COLO668 (cell line): ENCODE results near the gene DGAT2.
"Not testable (repeated sequence)": the region's sequence is repeated elsewhere in the genome, so short reads cannot be mapped to it uniquely, and the experiment has no call there.

Source experiments
- DNase-seq: peaks from one replicate; lab custom pipeline; 2025; ENCODE audit not compliant: unreplicated experiment; lab: John Stamatoyannopoulos, UW

DGAT2 gene

GRCh38 chr11:75768112-75768908 lies at the start of gene DGAT2:
TSS of gene DGAT2 (plus strand) at chr11:75768778. CDS start at chr11:75768992, 214 bp downstream.
- DNase-seq = peak; percentile 84

DNA sequence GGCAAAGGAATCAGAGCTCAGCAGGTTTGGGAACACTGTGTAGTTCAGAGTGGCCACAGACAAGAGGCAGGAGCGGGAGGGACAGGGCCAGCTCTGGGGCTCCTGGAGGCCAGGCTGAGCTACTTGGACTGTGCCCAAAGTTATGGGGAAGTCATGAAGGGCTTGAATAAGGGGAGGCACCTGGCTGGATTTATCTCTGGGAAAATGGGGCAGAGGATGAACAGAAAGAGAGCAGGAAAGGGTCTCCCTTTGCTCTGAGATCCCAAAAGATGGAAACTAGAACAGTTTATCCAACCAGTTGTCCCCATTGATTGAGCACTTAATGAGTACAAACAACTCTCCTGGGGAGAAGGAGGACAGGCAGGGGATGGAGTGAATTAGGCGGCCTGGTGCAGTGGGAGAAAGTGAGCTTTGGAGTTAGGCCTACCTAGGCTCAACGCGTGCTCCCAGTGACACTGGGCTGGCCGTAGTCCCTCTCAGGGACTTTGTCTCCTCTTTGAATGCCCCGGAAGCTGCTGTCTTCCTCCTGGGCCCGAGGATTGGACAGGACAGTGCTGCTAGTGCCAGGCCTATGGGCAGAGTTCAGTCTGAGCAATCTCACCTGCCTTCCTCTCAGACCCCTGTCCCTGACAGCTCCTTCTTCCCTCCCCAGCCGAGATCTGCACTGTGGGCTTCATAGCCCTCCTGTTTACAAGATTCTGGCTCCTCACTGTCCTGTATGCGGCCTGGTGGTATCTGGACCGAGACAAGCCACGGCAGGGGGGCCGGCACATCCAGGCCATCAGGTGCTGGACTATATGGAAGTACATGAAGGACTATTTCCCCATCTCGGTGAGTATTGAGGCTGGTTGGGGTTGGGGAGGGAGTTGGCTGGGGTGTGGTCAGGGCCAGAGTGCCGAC lies 49.0 kb upstream of the DGAT2 start:
- no peak for DNase-seq

DNA sequence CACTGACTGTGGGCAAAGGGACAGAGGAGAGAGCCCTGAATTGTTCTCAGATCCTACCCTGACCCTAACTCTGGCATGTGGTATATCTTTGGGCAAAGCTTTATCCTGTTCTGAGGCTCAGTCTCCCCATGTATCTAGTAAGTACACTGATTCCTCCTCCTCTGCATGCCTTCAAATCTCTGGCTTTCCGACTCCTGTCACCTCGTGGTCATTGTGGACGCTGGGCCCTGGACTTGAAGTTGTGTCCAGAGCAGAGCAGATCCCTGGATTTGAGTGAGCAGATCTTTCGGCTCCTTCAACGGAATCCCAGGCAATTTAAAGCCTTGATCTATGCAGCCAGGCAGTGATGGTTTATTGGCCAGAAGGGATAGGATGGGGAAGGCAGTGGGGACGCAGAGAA lies 47.9 kb upstream of the DGAT2 start:
- DNase-seq = no peak

- DNase-seq = no peak
These were observed 46.5 kb upstream of the DGAT2 start for GRCh38 chr11:75721852-75722668.

- DNase-seq = no peak
These were observed 45.9 kb upstream of the DGAT2 start for GRCh38 chr11:75722669-75723042.

DNA sequence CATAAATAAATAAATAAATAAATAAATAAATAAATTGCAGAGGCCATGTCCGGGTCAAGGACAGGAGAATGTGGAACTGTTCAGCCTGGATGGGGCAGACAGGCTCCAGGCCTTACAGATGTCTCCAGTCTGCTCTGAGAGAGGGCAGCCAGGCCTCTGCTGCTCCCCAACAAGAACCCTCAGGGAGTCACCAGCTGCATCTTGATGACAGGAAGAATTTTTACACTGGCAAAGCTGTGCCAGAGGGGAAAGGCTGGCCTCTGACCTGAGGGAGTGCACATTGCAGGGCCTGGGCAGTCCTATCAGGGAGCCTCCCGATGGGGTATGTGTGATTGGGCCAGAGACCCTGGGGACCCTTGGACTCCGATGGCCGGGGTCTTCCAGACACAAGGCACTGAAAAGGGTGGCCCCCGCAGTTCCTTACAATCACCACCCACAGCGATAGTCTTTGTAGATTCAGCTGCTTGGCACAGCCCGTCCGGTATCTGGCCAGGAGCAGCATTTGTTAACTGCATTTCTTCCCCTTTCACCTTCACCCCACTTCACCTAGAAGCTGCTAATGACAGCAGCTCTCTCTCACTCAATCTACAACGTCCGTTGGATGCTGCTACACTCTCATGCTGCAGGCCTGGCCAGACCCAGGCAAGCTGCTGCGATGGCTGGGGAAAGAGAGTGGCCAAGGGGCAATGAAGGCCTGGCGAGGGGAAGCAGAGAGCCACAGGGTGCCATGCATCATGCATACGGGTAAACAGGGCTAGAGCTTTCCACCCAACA lies 42.8 kb upstream of the DGAT2 start:
- DNase-seq = no peak

- no peak for DNase-seq
These were observed 39.6 kb upstream of the DGAT2 start for GRCh38 chr11:75728992-75729391.

DNA sequence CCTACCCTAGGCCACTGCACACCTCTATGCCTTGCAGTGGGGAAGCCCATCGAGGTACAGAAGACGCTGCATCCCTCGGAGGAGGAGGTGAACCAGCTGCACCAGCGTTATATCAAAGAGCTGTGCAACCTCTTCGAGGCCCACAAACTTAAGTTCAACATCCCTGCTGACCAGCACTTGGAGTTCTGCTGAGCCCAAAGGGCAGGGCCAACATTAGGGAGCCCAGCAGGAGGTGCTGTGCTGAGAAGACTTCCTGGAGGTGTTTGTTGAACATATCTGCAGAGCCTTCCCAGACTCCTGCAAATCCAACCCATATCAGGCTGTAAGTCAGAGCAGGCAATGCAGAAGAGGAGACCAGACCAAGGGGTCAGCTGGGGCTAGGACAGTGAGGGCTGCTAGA lies 37.5 kb upstream of the DGAT2 start:
- DNase-seq = no peak

DNA sequence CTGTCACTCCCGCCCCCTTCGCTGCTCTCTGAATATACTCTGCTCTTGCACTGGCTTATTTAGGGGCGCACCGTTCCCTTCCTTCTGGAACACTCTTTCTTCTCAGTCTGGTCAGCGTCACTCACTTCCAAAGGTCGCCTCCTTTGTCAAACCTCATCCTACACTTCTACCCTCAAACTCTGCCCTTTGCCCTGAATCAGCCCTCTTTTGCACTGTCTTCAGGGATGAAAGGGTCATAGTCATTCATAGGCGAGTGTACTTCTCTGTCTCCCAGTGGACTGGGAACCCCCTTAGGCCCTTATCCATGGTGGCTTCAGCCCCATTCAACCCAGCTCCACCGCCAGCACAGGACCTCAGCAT lies 35.5 kb upstream of the DGAT2 start:
- DNase-seq = no peak

DNA sequence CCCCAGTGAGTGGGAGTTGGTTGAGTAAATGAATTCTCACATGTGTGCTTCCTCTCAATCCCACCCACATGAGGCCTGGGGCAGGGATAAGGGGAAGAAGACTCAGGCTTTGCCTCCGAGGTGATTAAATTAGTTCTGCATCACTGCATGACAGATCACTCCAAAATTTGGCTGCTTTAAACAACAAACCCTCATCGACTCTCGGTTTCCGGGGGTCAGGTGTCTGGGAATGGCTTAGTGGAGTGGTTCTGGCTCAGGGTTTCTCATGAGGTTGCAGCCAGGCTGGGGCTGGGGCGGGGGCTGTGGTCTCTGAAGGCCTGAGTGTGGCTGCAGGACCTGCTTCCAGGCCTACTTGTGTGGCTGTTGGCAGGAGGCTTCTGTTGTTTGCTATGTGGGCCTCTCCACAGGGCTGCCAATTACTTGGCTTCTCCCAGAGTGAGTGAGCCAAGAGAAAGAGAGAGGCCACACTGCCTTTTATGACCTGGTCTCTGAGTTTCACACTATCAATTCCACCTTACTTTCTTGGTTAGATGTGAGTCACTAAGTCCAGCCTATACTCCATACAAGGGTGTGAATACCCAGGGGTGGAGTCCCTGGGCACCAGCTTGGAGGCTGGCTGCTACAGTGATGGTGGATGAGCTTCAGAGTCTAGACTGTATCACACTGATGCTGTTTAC lies 35.0 kb upstream of the DGAT2 start:
- DNase-seq = no peak

- DNase-seq = peak; percentile 18
These were observed 33.9 kb upstream of the DGAT2 start for GRCh38 chr11:75734491-75735180.

DNA sequence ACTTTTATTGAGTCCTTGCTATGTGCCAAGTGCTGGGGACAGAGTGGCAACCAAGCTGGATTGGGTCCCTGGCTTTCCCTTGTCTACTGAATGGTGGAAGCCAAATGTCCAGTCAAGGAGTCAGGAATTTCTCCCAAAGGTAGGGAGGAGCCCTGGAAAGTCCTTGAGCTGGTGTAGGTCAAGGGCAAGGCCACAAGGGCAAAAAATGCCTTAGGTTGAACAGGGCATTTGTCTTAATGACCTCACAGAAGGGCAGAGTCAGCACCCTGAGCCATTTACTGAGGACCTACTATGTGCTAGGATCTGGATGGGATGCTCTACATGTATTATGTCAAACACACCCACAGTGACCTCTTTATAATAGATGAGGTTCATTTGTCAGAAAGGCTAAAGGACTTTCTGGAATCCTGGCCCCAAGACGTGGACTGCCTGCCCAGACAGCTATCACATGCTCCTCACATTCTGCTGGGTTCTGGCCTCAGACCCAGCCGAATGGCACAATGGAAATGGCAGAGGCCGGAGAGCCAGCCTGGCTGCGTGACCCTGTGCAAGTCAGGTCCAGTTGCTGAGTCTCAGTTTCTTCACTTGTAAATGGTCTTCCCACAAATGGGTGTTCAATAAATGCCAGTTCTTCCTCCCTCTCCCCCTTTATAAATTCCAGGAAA lies 33.3 kb upstream of the DGAT2 start:
- DNase-seq = no peak

DNA sequence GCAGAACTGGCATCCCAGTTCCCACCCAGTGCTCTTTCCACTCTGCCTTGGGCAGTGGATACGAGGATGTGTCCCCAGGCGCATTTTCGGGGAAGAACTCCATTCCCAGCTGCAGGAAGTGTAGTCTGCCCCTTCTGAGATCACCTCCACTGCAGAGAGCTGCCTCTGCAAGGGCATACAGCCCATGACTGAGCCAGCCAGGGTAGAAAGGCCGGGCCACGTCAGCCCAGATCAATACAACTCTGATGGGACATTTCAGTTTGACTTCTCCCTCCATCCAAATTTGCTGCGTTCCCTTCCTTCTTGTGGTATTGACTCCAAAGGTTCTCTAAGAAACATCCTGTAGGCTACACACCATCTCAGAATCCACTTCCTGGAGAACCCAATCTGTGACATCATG lies 31.3 kb upstream of the DGAT2 start:
- DNase-seq = no peak

DNA sequence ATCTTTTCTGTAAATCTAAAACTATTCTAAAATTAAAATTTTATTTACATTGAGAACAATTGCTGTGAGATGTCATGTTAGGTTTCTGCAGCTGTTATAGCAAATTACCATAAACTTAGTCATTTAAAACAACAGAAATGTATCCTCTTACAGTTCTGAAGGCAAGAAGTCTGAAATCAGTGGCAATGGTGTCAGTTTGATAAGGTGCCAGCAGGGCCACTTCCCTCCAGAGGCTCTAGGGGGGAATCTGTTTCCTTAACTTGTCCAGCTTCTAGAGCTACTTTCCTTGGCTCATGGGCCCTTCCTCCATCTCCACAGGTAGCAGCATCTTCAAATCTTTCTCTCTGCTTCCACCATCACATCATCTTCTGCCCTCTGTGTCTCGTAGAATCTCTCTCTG lies 27.9 kb upstream of the DGAT2 start:
- no peak for DNase-seq

DNA sequence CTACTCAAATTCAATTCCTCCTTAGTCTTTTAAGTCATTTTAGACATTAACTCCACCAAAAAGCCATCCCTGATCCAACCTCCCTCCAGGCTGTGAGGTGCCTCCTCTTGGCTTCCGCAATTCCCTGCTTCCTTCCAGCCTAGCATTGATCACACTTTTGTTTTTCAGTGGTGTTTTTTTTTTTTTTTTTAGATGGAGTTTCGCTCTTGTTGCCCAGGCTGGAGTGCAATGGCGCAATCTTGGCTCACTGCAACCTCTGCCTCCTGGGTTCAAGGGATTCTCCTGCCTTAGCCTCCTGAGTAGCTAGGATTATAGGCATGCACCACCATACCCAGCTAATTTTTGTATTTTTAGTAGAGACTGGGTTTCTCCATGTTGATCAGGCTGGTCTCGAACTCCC lies 25.4 kb upstream of the DGAT2 start:
- DNase-seq = not testable (repeated sequence)

DNA sequence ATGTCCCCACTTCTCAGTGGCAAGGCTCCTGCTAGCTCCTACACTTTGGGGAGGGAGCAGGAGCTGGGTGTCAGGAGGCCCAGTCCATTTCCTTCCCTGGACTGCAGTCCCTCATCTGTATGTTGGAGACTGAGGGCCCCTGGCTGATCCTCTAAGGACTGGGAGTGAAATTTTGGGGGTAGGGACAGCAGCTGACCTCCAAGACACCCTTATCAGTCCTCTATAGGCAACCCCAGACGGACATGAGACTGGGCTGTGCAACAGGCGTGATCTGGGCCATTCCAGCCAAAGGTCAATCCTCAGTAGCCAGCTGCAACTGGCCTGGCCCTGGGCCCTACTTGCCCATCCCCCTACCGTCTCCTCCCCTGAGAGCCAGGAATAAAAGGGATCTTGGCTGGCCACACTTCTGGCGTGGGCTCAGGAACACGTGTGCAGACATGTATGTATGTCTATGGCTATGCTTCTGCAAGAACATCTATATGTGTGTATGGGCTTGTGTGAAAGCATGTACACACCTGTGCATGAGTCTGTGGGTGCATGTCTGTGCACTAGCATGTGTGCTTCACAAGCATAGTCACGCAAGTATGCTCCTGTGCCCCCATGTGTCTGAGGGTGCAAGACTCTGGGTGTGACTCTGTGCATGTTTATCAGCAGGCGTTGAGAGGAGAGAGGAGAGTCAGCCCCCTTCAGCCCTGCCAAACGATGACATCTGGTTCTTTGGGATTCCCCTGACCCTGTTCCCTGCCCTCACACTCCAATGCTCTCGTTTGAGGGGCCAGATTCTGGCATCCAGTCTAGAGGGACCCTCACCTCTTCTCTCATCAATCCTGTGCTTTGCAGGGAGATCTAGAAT lies 24.6 kb upstream of the DGAT2 start:
- no peak for DNase-seq

- DNase-seq = no peak
These were observed 22.8 kb upstream of the DGAT2 start for GRCh38 chr11:75745807-75746206.

DNA sequence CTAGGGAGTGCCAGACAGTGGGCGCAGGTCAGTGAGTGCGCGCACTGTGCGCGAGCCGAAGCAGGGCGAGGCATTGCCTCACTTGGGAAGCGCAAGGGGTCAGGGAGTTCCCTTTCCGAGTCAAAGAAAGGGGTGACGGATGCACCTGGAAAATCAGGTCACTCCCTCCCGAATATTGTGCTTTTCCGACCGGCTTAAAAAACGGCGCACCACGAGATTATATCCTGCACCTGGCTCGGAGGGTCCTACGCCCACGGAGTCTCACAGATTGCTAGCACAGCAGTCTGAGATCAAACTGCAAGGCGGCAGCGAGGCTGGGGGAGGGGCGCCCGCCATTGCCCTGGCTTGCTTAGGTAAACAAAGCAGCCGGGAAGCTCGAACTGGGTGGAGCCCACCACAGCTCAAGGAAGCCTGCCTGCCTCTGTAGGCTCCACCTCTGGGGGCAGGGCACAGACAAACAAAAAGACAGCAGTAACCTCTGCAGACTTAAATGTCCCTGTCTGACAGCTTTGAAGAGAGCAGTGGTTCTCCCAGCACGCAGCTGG lies 19.8 kb upstream of the DGAT2 start:
- not testable (repeated sequence) for DNase-seq
